GM21786 (cell line): ENCODE measurements around the gene EEF1A2.

ENCODE experiments used
- ATAC-seq: cut with Tn5 transposase; IDR thresholded peaks from one replicate; pipeline ENCODE4 v1.9.1; 2021; ENCODE audit not compliant: unreplicated experiment

Gene EEF1A2

DNA sequence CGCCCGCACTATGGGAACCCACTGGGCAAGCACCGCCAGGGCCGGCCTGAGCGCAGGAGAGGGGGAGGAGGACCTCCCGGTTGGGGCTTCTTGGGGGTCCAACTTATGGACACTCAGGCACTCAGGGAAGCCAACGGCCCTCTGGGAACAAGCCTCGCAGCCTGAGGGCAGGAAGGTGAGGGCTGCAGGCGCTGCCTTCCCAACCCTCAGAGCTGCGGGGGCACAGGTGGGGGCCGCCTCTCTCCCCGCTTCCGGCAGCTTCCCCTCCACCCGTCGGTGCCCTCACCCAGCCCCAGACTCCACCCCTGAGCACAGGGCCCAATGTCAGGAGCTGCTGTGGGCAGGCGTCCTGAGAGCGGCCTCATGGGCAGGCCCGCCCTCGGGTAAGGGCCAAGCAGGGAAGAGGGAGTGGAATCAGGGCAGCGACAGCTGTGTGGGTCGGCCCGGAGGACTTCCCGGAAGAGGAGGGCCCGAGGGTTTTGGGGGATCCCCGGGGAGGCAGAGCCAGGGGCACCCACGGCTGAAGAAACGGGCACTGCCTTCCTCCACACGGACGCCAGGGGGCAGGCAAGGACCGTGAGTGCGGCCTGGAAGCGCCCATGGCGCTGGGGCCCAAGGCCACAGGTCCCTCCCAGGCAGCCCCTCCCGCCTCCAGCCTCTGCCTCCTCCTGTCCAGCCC, 38.8 kb upstream of the EEF1A2 start:
- peak; percentile 85 for ATAC-seq

DNA sequence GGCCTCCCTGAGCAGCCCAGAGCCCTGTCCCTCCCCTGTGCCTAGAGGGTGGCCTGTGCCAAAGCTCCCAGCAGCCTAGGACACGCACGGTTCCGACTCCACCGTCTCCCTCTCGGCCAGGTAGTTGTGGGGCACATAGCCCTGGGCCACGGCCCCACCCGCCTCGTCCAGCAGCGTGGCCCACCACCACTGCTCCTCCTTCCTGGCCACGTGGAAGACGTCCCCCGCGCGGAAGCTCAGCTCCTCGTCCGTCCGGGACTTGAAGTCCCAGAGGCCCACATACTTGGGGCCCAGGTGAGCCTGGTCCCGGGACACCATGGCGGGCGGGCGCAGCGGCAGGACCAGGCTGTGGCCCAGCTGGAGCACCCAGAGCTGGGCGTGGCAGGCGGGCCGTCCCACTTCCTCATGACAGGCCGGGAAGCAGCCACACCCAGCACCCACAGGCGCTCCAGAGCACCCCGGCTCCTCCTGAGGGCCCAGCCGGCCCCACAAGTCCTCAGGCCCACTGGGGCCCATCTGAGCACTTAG, 38.2 kb upstream of the EEF1A2 start, which contains the start of gene PTK6:
PTK6 (minus strand) TSS at position 380 of the 528 bp plus-strand sequence; CDS start at position 318, 62 bp downstream.
- ATAC-seq = peak; percentile 10

DNA sequence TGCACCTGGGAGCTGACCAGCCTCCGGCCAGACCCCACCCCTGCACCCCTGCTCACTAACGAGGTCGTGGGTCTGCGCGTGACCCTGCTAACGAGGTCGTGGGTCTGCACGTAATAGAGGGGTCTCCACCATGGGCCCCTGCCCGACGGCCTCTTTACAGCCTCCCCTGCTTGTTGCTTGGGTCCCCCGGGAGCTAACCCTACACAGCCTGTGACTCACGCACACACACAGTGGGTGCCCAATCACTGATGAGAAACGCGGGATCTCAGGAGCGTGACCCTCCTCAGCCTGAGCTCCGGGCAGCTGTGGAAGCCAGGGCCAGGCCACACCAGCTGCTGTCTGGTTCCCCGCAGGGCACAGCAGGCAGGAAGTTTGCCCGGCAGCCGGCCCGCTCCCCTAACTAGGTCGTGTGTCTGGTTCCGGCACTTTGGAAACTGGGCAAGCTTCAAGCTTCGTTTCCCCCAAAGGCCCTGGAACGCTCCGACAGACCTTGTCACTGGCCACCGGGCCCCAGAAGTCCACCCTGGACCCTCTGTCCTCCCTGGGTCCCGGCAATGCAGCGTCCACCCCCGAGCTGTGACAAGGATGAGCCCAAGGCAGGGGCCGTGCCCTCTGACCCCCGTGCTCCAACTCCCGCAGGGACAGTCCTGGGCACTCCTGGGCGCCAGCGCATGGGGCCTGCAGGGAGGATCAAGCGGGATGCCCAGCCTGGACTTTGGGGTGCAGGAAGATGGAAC, 37.5 kb upstream of the EEF1A2 start:
- ATAC-seq = no peak

DNA sequence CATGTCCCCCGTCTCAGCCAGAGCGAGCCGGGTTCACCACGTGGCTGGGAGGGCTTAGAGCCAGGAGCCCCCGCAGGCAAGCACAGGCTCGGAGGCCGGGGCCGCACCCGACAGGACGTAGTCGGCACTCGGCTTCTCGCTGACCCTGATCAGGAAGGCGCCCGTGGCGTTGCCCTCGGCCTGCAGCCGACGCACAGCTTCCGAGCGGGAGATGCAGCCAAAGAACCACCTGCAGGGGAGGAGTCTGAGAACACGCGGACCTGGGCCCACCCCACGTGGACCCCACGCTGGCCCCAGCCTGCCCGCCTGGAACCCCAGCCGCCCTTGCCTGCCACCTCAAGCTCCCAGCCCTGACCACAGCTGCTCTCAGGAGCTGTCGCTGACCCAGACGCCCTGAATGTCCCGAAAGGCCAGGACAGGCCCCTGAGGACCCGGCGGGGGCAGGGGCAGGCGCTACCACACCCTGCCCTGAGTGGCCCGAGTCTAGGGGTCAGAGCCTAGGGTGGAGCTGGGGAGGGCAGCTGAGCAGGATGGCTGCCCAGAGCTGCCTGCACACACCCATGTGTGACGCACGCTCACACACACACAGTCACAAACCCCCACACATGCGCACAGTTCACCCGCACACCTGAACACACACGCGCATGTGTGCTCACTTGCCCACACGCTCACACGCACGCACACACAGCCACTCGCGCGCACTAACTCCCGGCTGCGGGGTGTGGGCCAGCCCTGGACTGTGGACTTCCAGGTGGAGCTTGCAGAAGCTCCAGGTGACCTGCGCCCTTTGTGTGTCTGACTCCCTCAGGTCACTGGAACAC, 36.2 kb upstream of the EEF1A2 start:
- no peak for ATAC-seq

DNA sequence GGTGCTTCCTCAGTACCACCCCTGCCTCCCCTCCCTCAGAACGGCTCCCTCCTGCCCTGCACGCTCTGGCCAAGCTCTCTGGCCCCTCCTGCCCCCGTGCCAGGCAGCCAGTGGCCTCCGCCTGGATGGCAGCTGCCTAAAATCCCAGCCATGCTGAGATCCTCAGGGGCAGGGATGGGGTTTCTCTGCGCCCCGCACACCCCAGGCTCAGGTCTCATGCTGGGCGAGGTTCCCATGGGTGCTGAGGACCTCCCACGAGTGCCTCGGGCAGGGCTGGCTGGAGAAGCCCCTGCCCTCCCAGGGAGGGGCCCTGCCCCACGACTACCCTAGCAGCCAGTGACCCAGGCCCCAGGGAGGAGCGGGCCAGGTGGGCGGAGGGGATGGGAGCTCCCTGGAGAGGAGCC, 35.5 kb upstream of the EEF1A2 start:
- ATAC-seq = no peak

DNA sequence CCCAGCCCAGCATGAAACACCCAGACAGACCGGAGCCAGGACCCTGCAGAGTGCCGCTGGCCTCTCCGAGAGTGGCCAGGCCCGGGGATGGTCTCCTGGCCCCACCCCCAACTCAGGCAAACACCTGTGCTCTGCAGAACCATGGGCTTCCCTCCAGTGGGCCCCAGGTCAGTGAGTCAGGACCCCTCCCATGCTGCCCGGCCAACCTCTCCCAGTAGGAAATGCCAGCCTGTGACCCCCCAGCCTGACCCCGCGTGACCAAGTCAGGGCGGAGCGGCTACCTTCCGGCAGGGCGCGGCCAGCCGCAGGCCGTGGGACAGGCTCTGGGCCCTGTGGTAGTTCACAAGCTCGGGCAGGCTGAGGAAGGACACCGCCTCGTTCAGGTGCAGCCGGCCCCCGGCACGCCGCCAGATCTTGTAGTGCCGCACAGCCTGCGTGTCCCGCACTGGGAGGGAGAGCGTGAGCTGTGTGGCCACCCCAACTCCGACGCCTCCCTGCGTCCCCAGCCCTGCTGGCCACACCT, 35.0 kb upstream of the EEF1A2 start:
- ATAC-seq = no peak

DNA sequence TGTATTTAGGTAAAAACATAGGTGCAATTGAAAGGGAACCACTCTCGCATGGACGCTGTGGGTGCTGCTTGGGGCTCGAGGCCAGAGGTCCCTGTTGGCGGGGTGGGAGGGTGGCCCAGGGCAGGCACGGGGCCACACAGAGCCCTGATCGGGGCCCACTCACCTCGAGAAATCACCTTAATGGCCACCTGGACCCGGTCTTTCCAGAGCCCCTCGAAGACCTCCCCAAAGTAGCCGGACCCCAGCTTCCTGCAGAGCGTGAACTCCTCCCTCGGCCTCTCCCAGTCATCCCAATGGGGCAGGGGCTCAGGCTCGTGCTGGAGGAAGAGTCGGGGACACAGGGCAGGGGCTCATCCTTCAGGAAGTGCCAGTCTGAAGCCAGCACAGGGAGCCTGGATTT, 34.5 kb upstream of the EEF1A2 start:
- ATAC-seq = no peak

DNA sequence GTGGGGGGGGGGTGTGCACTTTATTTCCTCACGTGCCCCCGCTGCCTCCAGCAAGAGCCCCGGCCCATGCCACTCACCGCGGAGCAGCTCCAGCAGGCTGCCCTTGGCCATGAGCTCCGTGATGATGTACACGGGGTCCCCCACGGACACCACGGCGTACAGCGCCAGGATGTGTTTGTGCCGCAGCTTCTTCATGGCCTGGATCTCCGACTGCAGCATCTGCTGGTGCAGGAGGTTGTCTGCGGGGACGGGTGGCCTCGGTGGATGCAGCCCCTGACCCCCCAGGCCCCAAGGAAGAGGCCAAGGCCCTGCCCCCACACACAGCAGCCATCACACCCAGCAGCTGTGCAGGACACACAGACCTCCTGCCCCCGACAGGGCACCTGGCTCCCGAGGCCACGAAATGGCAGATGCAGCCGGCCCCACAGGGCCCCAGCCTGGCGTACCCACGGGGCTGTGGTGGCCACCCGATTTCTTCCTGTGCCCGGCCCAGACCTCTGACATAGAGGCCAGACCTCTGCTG, 33.6 kb upstream of the EEF1A2 start:
- ATAC-seq = no peak

DNA sequence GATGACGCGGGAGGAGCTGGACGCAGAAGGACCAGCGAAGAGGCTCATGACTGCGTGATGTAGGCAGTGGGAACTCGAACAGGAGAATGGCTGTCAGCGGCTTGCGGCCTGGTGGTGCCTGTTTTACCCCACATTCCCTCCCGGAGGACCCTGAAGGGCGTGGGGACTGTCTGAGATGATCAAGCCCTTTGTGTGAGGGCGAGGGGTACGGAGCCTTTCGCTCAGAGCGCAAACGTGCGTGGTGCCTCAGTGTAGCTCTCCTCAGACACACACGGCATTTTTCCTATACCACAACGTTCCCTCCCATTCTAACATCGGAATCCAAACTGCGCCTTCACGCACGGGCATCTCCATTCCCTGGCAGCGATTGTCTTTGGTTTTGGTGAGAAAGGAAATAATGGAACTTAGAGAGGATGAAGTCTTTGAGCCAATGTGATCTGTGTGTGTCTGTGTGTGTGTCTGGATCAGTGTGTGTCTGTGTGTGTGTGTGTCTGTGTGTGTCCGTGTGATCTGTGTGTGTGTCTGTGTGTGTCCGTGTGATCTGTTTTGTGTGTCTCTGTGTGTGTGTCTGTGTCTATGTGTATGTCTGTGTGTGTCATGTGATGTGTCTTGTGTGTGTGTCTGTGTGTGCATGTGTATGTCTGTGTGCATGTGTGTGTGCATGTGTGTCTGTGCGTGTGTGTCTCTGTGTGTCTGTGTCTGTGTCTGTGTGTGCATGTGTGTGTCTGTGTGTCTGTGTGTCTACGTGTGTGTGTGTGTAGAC, 33.0 kb upstream of the EEF1A2 start:
- ATAC-seq = no peak

DNA sequence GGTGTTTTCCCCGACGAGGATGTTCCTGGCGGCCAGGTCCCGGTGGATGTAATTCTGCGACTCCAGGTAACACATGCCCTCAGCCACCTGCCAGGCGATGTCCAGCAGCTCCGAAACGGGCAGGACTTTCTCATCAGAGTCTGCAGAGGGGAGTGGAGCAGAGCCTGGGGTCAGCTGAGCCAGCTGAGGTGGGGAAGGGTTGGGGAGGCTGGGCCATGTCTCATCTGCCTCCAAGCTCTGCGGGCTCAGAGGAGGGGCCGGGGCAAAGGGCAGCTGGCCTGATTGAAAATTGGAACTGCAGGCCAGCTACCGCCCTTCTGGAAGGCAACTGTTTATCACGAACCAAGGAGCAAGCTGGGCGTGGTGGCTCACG, 31.9 kb upstream of the EEF1A2 start:
- no peak for ATAC-seq

DNA sequence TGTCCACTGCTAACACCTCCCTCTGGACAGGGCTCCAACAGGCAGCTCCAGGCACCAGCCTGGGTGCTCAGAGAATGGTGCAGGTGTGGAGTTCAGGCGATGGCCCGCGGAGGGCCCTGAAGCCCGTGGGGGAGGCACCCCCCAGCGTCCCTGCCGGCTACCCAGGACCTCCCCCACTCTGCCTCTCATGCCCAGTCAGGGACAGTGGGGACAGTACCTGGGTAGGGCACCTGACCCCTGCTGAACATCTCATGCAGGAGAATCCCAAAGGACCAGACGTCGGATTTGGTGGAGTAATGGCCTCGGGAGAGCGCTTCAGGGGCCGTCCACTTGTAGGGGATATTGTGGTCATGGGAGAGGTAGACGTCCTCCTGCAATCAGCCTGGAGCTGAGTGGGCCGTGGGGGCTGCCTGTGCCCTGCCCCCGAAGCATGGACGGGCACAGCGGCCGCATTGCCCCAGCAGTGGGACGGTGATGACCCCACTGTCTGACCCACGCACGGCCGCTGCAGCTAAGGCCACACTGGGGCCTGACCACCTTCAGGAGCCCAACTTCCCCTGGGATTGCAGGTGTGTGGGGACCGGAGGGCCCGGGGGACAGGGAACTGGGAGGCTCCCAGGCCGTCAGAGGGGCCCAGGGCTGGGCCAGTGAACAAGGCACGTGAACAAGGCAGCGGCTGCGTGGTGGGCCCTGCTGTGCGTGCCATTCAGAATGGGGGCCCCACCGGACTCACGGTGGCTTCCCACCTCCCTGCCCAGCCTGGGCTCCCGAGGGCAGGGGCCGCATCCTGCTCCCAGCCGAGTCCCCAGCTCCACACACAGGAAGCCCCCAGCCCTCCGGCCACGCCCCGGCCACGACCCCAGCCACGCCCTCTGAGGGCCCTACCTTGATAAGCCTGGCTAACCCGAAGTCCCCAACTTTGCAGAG, 31.2 kb upstream of the EEF1A2 start:
- no peak for ATAC-seq

DNA sequence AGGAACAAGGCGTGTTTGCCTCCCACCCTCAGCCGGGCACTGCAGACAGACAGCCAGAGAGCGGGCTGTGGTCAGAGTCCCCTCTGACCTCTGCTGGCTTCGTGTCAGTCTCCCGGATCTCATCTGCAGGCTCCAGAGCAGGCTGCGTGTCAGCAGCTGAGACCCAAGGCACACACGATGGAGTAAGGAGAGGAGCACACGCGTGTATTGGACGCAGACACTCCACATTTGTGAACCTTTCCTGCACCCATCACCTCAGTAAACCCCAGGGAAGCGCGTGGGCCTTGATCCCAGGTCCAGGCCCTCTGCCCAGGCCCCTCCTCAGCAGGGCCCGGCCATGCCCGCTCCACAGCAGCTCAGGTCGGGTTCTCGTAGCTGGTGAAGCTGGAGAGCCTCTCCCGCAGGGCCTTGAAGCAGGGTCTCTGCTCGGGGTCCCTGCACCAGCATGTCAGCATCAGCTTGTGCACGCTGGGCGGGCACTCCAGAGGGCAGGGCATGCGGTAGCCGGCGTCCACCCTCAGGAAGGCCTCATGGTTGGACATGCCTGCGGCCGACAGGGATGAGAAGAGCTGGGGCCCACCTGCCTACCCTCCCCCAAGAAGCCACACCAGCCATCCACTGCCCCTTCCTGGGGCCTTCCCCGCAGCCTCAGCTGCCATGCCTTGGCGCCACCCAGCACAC, 30.4 kb upstream of the EEF1A2 start:
- no peak for ATAC-seq

DNA sequence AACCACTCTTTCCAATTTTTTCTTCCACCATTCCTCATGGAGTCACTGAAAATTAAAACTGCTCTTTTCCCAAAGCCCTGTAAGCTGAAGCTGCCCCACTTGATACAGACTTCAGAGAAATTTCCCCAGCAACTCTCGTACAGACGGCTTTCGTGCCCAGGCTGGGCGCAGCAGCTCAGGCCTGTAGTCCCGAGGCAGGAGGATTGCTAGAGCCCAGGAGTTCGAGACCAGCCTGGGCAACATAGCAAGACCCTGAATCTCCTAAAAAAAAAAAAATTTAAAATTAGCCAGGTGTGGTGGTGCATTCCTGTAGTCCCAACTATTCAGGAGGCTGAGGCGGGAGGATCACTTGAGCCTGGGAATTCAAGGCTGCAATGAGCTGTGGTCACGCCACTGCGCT, 28.3 kb upstream of the EEF1A2 start:
- no peak for ATAC-seq

DNA sequence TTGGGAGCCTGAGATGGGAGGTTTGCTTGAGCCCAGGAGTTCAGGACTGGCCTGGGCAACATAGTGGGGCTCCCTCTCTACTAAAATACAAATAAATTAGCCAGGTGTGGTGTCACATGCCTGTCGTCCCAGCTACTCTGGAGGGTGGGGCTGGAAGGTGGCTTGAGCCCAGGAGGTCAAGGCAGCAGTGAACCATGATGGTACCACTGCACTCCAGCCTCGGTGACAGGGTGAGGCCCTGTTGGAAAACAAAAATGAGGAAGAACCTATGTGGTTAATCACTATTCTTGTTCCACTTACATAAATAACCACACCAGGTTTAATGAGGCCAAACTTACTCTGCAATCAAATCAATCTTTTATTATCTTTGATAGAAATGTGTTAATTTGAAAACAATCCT, 27.1 kb upstream of the EEF1A2 start:
- no peak for ATAC-seq

DNA sequence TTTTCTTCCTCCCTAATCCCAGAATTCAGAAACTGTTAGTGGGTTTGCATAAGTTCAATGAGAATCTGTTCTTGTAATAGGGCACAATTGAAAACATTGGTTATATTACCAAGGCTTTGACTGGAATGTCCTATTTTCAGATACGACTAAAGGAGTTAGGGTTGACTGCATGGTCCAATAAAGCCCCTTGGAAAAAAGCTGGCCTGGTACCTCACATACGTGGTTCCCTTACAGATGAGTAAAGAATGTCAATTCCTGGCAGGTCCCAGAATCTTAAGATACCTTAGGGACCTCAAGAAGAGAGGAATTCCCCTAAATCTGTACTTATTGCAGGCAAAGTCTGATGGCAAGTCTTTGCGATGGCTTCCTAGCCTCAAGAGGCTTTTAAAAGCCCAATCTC, 26.3 kb upstream of the EEF1A2 start:
- no peak for ATAC-seq

DNA sequence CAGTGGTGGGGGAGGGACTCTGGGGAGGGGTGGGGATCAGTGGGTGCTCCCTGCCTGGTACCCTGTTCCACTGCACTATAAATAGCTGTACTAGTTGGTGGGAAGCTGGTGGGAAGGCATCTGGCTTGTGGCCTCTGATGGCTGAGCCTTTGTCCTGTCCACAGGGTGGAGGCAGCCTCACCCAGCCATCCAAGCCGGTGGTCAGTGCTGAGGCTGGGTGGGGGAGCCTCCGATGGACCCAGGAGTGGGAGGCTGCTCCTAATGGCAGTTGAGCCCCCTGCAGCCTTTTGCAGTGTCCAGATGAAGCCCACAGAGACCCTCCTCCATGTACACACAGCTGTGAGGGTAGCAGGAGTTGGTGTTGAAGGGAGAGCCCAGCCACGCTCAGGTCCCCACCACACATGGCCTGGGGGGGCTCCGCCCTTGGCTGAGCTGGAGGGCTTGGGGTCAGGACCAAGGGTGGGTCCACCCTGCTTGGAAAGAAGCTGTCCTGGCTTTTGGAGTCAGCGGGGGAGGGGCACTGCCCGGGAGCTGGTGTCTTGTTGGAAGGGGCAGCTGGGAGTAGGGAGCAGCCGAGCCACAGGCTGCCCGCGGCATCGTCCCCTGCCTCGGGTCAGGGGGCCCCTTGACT, 24.2 kb upstream of the EEF1A2 start:
- no peak for ATAC-seq

DNA sequence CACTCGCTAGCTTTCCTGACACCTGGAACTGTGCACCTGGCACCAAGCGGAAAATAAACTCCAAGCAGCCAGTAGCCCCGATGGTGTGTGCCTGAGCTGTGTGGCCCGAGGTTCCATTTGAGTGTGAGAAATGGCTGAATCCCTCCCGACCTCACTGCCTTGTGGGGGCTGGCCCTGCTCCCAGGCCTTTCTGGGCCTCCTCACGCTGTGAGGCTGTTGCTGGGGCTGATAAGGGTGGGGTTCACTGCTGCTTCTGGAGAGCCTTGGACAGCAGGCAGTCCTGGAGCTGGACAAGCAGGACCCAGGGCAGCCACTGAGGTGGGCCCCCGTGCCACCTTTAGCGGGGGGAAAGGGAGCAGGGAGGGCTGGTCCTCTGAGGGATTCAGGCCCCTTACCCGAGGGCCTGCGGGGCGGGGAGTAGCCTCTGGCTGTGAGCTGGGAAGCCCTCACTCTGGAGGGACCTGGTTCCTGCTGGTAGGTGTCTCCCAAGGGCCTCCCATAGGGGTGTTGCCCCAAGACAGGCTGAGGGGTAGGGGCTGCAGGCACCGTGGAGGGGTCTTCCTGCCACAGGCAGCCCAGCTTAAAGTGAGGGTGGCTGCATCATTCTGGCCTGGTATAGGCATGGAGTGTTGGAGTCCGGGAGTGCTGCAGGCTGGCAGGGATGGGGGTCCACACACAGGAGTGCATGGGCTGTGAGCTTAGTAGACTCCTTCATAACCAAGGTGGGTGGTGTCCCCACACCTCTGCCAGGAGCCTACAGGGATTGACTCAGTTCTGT, 23.4 kb upstream of the EEF1A2 start:
- ATAC-seq = no peak

DNA sequence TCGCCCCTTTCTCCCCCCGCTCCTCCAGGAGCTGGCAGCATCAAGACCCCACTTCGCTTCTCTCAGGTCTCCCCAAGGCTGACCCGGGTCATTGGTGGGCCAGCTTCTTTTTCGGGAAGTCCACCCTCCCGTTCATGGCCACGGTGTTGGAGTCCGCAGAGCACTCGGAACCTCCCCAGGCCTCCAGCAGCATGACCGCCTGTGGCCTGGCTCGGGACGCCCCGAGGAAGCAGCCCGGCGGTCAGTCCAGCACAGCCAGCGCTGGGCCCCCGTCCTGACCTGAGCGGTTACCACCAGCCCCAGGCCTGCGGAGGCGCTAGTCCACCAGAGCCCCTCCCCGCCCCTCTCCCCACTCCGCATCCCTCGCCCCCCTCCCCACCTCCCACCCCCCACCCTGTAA, 22.7 kb upstream of the EEF1A2 start:
- ATAC-seq = no peak
